Adrenal gland (tissue), 12 donors: ENCODE data around the gene CDC5L. TPM values are rescaled to one million over a fixed set of nuclear protein-coding genes. Genes with fewer than 3 reads are reported as not detected.

Experiments
- DNase-seq, 7 donors: peaks; one replicate each; pipeline ENCODE4 v3.0.0-alpha.2; 2019 to 2020
- H3K27ac ChIP-seq, 5 donors: fragments of 200-600 bp; sonication (generic) in 4 of 5; 1 replicate in 3 of 5; 2 replicates in 2 of 5; pipeline versions ENCODE4 v1.5.1 to v1.8.0; 2016 to 2020; ENCODE audit warnings: mild to moderate bottlenecking in 1 of 5
- H3K27me3 ChIP-seq: fragments of 200-600 bp; 2 replicates; pipeline ENCODE4 v1.8.0; 2021
- H3K36me3 ChIP-seq, 2 donors: fragments of 200-600 bp; replicated peaks in 1 of 2; 1 replicate in 1 of 2; 2 replicates in 1 of 2; pipeline versions ENCODE4 v1.5.1 to v1.8.0; 2018 to 2022
- H3K4me1 ChIP-seq, 2 donors: fragments of 200-600 bp; replicated peaks in 1 of 2; 1 replicate in 1 of 2; 2 replicates in 1 of 2; pipeline versions ENCODE4 v1.5.1 to v1.8.0; 2018 to 2021
- H3K4me3 ChIP-seq, 4 donors: fragments of 200-600 bp; sonication (generic) in 3 of 4; one replicate each; pipeline ENCODE4 v1.5.1; 2016 to 2018
- H3K9me3 ChIP-seq, 3 donors: fragments of 200-600 bp; sonication (generic) in 1 of 3; replicated peaks in 1 of 3; 1 replicate in 2 of 3; 2 replicates in 1 of 3; pipeline versions ENCODE4 v1.5.1 to v1.8.0; 2016 to 2021
- POLR2A ChIP-seq, 2 donors: fragments of 450-650 bp; IDR thresholded peaks; one replicate each; pipeline ENCODE4 v1.6.1; 2017; ENCODE audit warnings: antibody characterized with exemption in 2 of 2, mild to moderate bottlenecking in 2 of 2, moderate library complexity in 1 of 2
- WGBS, 4 donors: extraction: QIAGEN DNeasy Blood & Tissue Kit in 2 of 4; methylation state at CpG; one replicate each; pipeline versions ENCODE4 v1.1.5 to v1.1.7; 2013 to 2017; 5-methylcytosine and 5-hydroxymethylcytosine counted together
- intact Hi-C, 2 donors: fragments of 100-400 bp; cut with DNase I; formaldehyde crosslinking; loops; one replicate each; pipeline versions ENCODE4 v1.14.1 to v1.15.0; 2022 to 2023
- polyA plus RNA-seq, 3 donors: library from polyadenylated mRNA; stranded (reverse); fragments of 200-250 nt in 2 of 3; fragments of 350-450 nt in 1 of 3; fragmentation: Illumina TruSeq in 1 of 3; extraction: RNeasy Lipid Tissue Mini Kit (QIAGEN cat#74804) in 1 of 3; gene quantifications; one replicate each; pipeline ENCODE4 v1.2.3, GENCODE V29; 2013 to 2014
- total RNA-seq, 9 donors: library from RNA; depleted of rRNA in 4 of 9; stranded (reverse); fragments of >200 nt in 4 of 9; fragments of 120-200 nt in 1 of 9; fragmentation: NEBNext Ultra II Directional in 1 of 9; extraction: Animal tissue kit (Norgen Biotek cat#: 25700) in 1 of 9; gene quantifications; one replicate each; pipeline versions ENCODE4 v1.1.0 to v1.2.4, GENCODE V29; 2013 to 2023
- TF ChIP-seq, protein P1 (sequence below), 6 experiments: fragments of 450-650 bp in 4 of 6; fragments of 200-600 bp in 2 of 6; sonication (generic) in 1 of 6; IDR thresholded peaks; 1 replicate in 5 of 6; 2 replicates in 1 of 6; pipeline versions ENCODE4 v1.5.1 to v1.8.0; 2016 to 2021; ENCODE audit warnings: antibody characterized with exemption in 6 of 6, mild to moderate bottlenecking in 2 of 6, moderate library complexity in 1 of 6
- donor health status: healthy with polysubstance abuse.
- donor health status: Bipolar disorder and iron deficiency.
- donor health status: DM: yes; HTN: yes; CAD: no.
- donor health status: DM: no; HTN: no; CAD: no.
- donor health status: DM: no; HTN: no; CAD: no.
- donor health status: DM: yes; HTN: yes; CAD: no.

Gene CDC5L
- total and polyA plus RNA-seq, 12 donors: 5.6 to 39.3 (median 20.8) TPM

GRCh38 chr6:44339763-44340625 is 47.5 kb upstream of the CDC5L start:
- TF ChIP-seq, protein P1, sequence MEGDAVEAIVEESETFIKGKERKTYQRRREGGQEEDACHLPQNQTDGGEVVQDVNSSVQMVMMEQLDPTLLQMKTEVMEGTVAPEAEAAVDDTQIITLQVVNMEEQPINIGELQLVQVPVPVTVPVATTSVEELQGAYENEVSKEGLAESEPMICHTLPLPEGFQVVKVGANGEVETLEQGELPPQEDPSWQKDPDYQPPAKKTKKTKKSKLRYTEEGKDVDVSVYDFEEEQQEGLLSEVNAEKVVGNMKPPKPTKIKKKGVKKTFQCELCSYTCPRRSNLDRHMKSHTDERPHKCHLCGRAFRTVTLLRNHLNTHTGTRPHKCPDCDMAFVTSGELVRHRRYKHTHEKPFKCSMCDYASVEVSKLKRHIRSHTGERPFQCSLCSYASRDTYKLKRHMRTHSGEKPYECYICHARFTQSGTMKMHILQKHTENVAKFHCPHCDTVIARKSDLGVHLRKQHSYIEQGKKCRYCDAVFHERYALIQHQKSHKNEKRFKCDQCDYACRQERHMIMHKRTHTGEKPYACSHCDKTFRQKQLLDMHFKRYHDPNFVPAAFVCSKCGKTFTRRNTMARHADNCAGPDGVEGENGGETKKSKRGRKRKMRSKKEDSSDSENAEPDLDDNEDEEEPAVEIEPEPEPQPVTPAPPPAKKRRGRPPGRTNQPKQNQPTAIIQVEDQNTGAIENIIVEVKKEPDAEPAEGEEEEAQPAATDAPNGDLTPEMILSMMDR (IDR thresholded peaks at IDR 0.05): no peak
- TF ChIP-seq POLR2A (IDR thresholded peaks at IDR 0.05): no peak
- peaks cover 13% of the 10 kb centered on the region for H3K27me3 ChIP-seq
- no peak overlapping the region for H3K4me3 ChIP-seq
- WGBS, 4 donors: 36 to 68% (median 48%) methylated on average over 6 to 7 of the region's 7 CpGs
- no peaks in the 10 kb centered on the region for H3K4me1 ChIP-seq
- H3K27ac ChIP-seq: no peak overlapping the region
- no peaks in the 10 kb centered on the region for H3K9me3 ChIP-seq
- peak in 5 of 7 donors; percentile 30 to 48 (median 36) for DNase-seq
- intact Hi-C loops: loop anchor here (2.0 to 10.0 kb wide), 6 partner anchors 68 to 243 kb away; partner anchors contain the start of genes CAPN11 (in 1 of the 2) and TMEM151B (in 1 of the 2)
- no peaks in the 10 kb centered on the region for H3K36me3 ChIP-seq

- intact Hi-C loops: no loop called here
- H3K27ac ChIP-seq: peak overlapping the region in 1 of 5 donors; percentile 65
- no peak overlapping the region for H3K4me3 ChIP-seq
- H3K36me3 ChIP-seq: no peaks in the 10 kb centered on the region
- no peaks in the 10 kb centered on the region for H3K9me3 ChIP-seq
- TF ChIP-seq, protein P1 (IDR thresholded peaks at IDR 0.05): no peak
- TF ChIP-seq POLR2A (IDR thresholded peaks at IDR 0.05): no peak
- WGBS, 4 donors: 41 to 61% (median 59%) methylated on average over 7 to 8 of the region's 8 CpGs
- no peaks in the 10 kb centered on the region for H3K4me1 ChIP-seq
- no peak for DNase-seq
- H3K27me3 ChIP-seq: peaks cover 18% of the 10 kb centered on the region
Measured at GRCh38 chr6:44341095-44341890, 46.2 kb upstream of the CDC5L start.

GRCh38 chr6:44342052-44342451 is 45.5 kb upstream of the CDC5L start:
- peak in 1 of 7 donors; percentile 72 for DNase-seq

More at GRCh38 chr6:44342052-44342451, 45.5 kb upstream of the CDC5L start:
- Histone ChIP-seq H3K4me1 (no peaks in the 10 kb centered on the region), H3K36me3 (no peaks in the 10 kb centered on the region), H3K9me3 (no peaks in the 10 kb centered on the region), H3K27me3 (peaks cover 18% of the 10 kb centered on the region), H3K4me3 (no peak overlapping the region), H3K27ac (peak overlapping the region in 1 of 5 donors; percentile 65)
- WGBS, 4 donors: 48 to 60% (median 54%) methylated on average over 6 of the region's 6 CpGs
- TF ChIP-seq, protein P1 (IDR thresholded peaks at IDR 0.05): no peak
- no peak for TF ChIP-seq POLR2A (IDR thresholded peaks at IDR 0.05)
- intact Hi-C loops: no loop called here
